Fibroblast of lung (primary cell): Measurements from ENCODE around the gene GRID1. TPM values are rescaled to one million over a fixed set of nuclear protein-coding genes. Genes with fewer than 3 reads are reported as not detected.

ENCODE experiments used
- DNase-seq, 2 donors: peaks; one replicate each; pipeline versions ENCODE4 v3.0.0 to v3.0.0-alpha.2; 2010; ENCODE audit warnings: low read depth in 2 of 2
- H2AFZ ChIP-seq: 2 replicates; pipeline ENCODE4 v1.5.1; 2012; ENCODE audit warnings: low read length, control low read depth, inconsistent platforms
- H3K27ac ChIP-seq: 2 replicates; pipeline ENCODE4 v1.5.1; 2011; ENCODE audit warnings: low read length, control low read depth; ENCODE audit not compliant: insufficient read depth
- H3K27me3 ChIP-seq: 2 replicates; pipeline ENCODE4 v1.5.1; 2011; ENCODE audit warnings: mild to moderate bottlenecking, low read length; ENCODE audit not compliant: control insufficient read depth, insufficient read depth
- H3K36me3 ChIP-seq: 2 replicates; pipeline ENCODE4 v1.5.1; 2011; ENCODE audit warnings: low read length; ENCODE audit not compliant: control insufficient read depth, insufficient read depth
- H3K4me1 ChIP-seq: 2 replicates; pipeline ENCODE4 v1.5.1; 2011; ENCODE audit warnings: low read length; ENCODE audit not compliant: control insufficient read depth, insufficient read depth; ENCODE audit errors: extremely low read depth
- H3K4me2 ChIP-seq: 2 replicates; pipeline ENCODE4 v1.5.1; 2011; ENCODE audit warnings: low read length, control low read depth; ENCODE audit not compliant: insufficient read depth; ENCODE audit errors: extremely low read depth
- H3K4me3 ChIP-seq, 4 experiments: fragments of 200-600 bp in 1 of 4; sonication (generic) in 1 of 4; replicated peaks in 1 of 4; 2 replicates each; pipeline ENCODE4 v1.5.1; 2011 to 2016; ENCODE audit warnings: low read length in 4 of 4, low read depth in 3 of 4, mild to moderate bottlenecking in 3 of 4, control low read depth in 2 of 4, inconsistent platforms in 1 of 4, mixed read lengths in 1 of 4; ENCODE audit not compliant: insufficient read depth in 1 of 4; ENCODE audit errors: control extremely low read depth in 1 of 4
- H3K79me2 ChIP-seq: 2 replicates; pipeline ENCODE4 v1.5.1; 2012; ENCODE audit warnings: mild to moderate bottlenecking, low read length, inconsistent platforms; ENCODE audit not compliant: control insufficient read depth, insufficient read depth
- H3K9ac ChIP-seq: 2 replicates; pipeline ENCODE4 v1.5.1; 2011; ENCODE audit warnings: mild to moderate bottlenecking, low read length, control low read depth; ENCODE audit not compliant: insufficient read depth
- H3K9me3 ChIP-seq: 2 replicates; pipeline ENCODE4 v1.5.1; 2012; ENCODE audit warnings: low read depth, low read length; ENCODE audit not compliant: control insufficient read depth, insufficient read depth
- H4K20me1 ChIP-seq: 2 replicates; pipeline ENCODE4 v1.5.1; 2011; ENCODE audit warnings: low read length; ENCODE audit not compliant: control insufficient read depth, insufficient read depth; ENCODE audit errors: extremely low read depth
- EZH2 ChIP-seq: IDR thresholded peaks from 2 replicates; pipeline ENCODE4 v1.5.1; 2012; ENCODE audit warnings: low read length, control low read depth, mild to moderate bottlenecking; ENCODE audit errors: missing control alignments
- polyA plus RNA-seq, 2 donors: library from polyadenylated mRNA; depleted of rRNA in 1 of 2; stranded (reverse) in 1 of 2; unstranded in 1 of 2; fragments of >200 nt; gene quantifications; 2 replicates each; pipeline ENCODE4 v1.2.1, GENCODE V29; 2011 to 2012; ENCODE audit warnings: missing spikeins in 1 of 2
- total RNA-seq: library from RNA; depleted of rRNA; stranded (reverse); fragments of >200 nt; gene quantifications from 2 replicates; pipeline ENCODE4 v1.2.1, GENCODE V29; 2014
- TF ChIP-seq, protein P1 (sequence below), 2 donors: IDR thresholded peaks in 1 of 2; conservative IDR thresholded peaks in 1 of 2; 1 replicate in 1 of 2; 2 replicates in 1 of 2; pipeline ENCODE4 v1.5.1; 2011 to 2012; ENCODE audit warnings: low read length in 2 of 2, control low read depth in 1 of 2, inconsistent platforms in 1 of 2, low read depth in 1 of 2, mild to moderate bottlenecking in 1 of 2

Gene GRID1
- total and polyA plus RNA-seq, 2 donors (not counting 1 experiment from before 2014, with no cell fraction given): 0.03 to 0.33 TPM

DNA sequence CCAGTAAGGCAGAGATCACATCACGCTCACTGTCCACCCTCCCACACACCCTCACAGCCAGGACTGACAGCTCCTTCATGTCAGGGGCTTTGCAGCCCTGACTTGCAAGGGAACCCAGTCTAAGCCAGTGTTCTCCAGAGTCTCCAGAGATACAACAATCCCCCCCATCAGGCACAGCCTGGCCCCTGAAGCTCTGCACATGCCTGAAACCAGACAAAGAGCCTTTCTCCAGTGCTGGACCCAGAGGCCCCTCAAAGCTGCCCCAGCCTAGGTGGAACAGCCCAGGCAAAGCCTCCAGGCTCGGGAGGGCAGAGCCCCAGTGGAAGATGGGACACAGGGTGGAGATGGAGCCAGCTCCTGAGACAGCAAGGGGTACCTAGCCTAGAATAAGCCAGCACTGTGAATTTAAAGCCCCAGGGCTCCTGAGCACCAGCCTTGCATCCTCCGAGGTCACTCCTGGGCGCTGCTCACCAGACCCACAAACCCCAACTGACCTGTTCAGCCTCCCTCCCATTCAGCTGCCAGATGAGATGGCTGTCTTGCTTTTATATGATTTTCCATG, 50.2 kb downstream of the GRID1 start:
- TF ChIP-seq, protein P1, sequence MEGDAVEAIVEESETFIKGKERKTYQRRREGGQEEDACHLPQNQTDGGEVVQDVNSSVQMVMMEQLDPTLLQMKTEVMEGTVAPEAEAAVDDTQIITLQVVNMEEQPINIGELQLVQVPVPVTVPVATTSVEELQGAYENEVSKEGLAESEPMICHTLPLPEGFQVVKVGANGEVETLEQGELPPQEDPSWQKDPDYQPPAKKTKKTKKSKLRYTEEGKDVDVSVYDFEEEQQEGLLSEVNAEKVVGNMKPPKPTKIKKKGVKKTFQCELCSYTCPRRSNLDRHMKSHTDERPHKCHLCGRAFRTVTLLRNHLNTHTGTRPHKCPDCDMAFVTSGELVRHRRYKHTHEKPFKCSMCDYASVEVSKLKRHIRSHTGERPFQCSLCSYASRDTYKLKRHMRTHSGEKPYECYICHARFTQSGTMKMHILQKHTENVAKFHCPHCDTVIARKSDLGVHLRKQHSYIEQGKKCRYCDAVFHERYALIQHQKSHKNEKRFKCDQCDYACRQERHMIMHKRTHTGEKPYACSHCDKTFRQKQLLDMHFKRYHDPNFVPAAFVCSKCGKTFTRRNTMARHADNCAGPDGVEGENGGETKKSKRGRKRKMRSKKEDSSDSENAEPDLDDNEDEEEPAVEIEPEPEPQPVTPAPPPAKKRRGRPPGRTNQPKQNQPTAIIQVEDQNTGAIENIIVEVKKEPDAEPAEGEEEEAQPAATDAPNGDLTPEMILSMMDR (conservative IDR thresholded peaks at IDR 0.05 in 1 of 2, IDR thresholded peaks at IDR 0.05 in 1 of 2; ENCODE audit: low read depth in 1 of 2, low read length in 2 of 2): no peak
- TF ChIP-seq EZH2: no peak
- Histone ChIP-seq H3K4me3 (no peak overlapping the region), H3K27me3 (no peaks in the 10 kb centered on the region), H3K9me3 (no peaks in the 10 kb centered on the region), H3K36me3 (no peaks in the 10 kb centered on the region), H2AFZ (no peak overlapping the region), H3K9ac (no peak overlapping the region), H3K79me2 (no peaks in the 10 kb centered on the region), H3K4me1 (no peaks in the 10 kb centered on the region), H4K20me1 (no peaks in the 10 kb centered on the region), H3K4me2 (no peak overlapping the region), H3K27ac (no peak overlapping the region)
- DNase-seq: no peak

DNA sequence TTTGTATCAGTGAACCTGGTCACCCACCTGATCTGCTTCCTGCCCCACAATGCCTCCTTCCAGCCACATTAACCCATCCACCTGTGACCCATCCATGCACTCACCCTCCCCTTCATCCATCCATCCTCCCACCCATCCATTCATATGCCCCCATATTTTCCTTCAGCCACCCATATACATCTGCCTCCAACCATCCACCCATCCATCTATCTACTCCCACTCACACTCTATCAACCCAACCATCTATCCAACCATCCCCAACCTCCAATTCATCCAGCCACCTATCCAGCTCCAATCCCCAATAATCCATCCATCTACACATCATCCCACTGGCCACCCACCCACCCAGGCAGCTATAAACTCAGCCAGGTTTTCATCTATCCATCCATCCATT, 51.0 kb downstream of the GRID1 start:
- no peak overlapping the region for H2AFZ ChIP-seq
- H3K9ac ChIP-seq: no peak overlapping the region
- H3K36me3 ChIP-seq: no peaks in the 10 kb centered on the region
- no peak overlapping the region for H3K27ac ChIP-seq
- H4K20me1 ChIP-seq: no peaks in the 10 kb centered on the region
- TF ChIP-seq, protein P1 (conservative IDR thresholded peaks at IDR 0.05 in 1 of 2, IDR thresholded peaks at IDR 0.05 in 1 of 2; ENCODE audit: low read depth in 1 of 2, low read length in 2 of 2): no peak
- TF ChIP-seq EZH2: no peak
- no peak overlapping the region for H3K4me3 ChIP-seq
- H3K9me3 ChIP-seq: no peaks in the 10 kb centered on the region
- H3K79me2 ChIP-seq: no peaks in the 10 kb centered on the region
- no peaks in the 10 kb centered on the region for H3K27me3 ChIP-seq
- H3K4me1 ChIP-seq: no peaks in the 10 kb centered on the region
- DNase-seq: no peak
- H3K4me2 ChIP-seq: no peak overlapping the region

DNA sequence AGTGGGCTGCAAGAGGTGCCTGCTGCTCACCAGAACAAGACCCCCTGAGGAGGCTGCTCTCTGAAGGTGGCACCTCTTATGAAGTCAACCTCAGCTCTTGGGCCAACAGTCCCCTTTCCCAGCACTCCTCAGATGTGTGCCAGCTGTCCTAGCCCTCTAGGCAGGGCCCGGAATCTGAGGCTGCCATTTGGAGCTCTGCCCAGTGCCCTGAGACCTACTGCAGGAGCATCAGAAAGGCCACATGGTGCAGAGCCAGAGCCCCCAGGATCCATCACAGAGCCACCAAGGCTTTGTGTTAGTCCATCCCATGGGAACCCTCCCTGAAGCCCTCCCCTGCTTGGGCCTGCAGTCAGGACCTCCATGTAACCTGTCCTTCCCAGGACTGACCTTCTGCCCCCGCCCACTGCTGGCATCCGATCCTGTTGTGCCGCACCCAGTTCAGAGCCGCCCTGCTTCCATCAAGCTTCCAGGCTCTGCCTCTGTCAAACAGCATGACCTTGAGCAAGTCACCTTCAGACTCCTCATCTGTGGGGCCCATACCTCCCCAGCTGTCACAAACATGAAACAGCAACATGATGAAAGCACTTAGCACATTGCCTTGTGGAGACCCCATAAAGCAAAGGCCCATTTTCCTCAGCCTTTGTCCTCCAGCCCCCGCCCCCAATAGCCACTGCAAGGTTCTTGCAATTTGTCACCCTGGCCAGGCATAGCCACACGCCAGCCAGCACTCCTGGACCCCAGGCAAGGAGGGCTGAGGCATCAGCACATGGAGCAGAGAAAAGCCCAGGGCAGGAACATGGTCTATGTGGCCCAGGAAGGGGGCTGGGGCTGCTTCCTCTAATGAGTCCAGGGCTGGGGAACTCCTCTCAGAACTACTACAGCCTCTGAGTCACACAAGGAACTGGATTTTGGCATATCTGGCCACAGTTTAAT, 51.7 kb downstream of the GRID1 start:
- Histone ChIP-seq H2AFZ (no peak overlapping the region), H4K20me1 (no peaks in the 10 kb centered on the region), H3K27ac (no peak overlapping the region), H3K36me3 (no peaks in the 10 kb centered on the region), H3K4me2 (no peak overlapping the region), H3K27me3 (no peaks in the 10 kb centered on the region), H3K9ac (no peak overlapping the region), H3K4me3 (no peak overlapping the region), H3K4me1 (no peaks in the 10 kb centered on the region), H3K79me2 (no peaks in the 10 kb centered on the region), H3K9me3 (no peaks in the 10 kb centered on the region)
- TF ChIP-seq, protein P1 (conservative IDR thresholded peaks at IDR 0.05 in 1 of 2, IDR thresholded peaks at IDR 0.05 in 1 of 2; ENCODE audit: low read depth in 1 of 2, low read length in 2 of 2): no peak
- no peak for TF ChIP-seq EZH2
- DNase-seq: no peak
